Measurements from ENCODE around the gene RBFA. TPM values are rescaled to one million over a fixed set of nuclear protein-coding genes. Genes with fewer than 3 reads are reported as not detected.

RBFA gene
- polyA plus RNA-seq, 3 donors = 4.0 to 14.7 (median 5.7) TPM

- Mint-ChIP-seq H3K4me1 (peaks cover 24% of the 10 kb centered on the region), H3K36me3 (peaks cover 6 to 22% of the 10 kb centered on the region in 2 donors), H3K27ac (peak overlapping the region; percentile 84 to 99 (median 94)), H3K27me3 (ENCODE audit: low read depth in 3 of 3) (peaks cover 0 to 2% (median 2%) of the 10 kb centered on the region in 3 donors), H3K9me3 (peaks cover 0 to 17% (median 6%) of the 10 kb centered on the region in 7 donors), H3K4me3 (peak overlapping the region; percentile 83 to 93)
- peak; percentile 1 for TF ChIP-seq CTCF (IDR thresholded peaks at IDR 0.05)
- 17% methylated on average over 6 of the region's 8 CpGs for WGBS (ENCODE audit: insufficient coverage)
- Histone ChIP-seq H3K4me2 (replicated peaks; ENCODE audit: extremely low read depth, low read length, poor library complexity, severe bottlenecking) (peak overlapping the region; percentile 81), H3K36me3 (replicated peaks in 1 of 2; ENCODE audit: control insufficient read depth in 1 of 2, insufficient read depth in 2 of 2, low read length in 2 of 2) (peaks cover 0 to 9% of the 10 kb centered on the region in 2 donors), H3K4me3 (replicated peaks in 1 of 3; ENCODE audit: low read depth in 2 of 3, low read length in 3 of 3) (peak overlapping the region; percentile 60 to 94 (median 78)), H3K79me2 (ENCODE audit: insufficient read depth, low read length) (peaks cover 21% of the 10 kb centered on the region), H3K9me3 (replicated peaks in 1 of 2; ENCODE audit: control insufficient read depth in 1 of 2, insufficient read depth in 1 of 2, low read length in 2 of 2) (peaks cover 0 to 6% of the 10 kb centered on the region in 2 donors), H3K27ac (ENCODE audit: low read depth in 1 of 2, low read length in 2 of 2) (peak overlapping the region; percentile 77 to 81), H4K20me1 (ENCODE audit: insufficient read depth, low read length) (no peaks in the 10 kb centered on the region), H3K9ac (ENCODE audit: insufficient read depth, low read length, poor library complexity, severe bottlenecking) (peak overlapping the region; percentile 77), H3K27me3 (ENCODE audit: control insufficient read depth in 2 of 2, insufficient read depth in 2 of 2, low read length in 2 of 2) (no peaks in the 10 kb centered on the region), H3K4me1 (ENCODE audit: control insufficient read depth in 1 of 2, insufficient read depth in 2 of 2, low read length in 2 of 2) (peaks cover 18 to 22% of the 10 kb centered on the region in 2 donors), H2AFZ (ENCODE audit: insufficient read depth, low read depth, low read length, poor library complexity, severe bottlenecking) (peak overlapping the region; percentile 92)
- DNase-seq = no peak
- intact Hi-C loops (cut with micrococcal nuclease) = loop anchor here (5.0 to 10.0 kb wide), 10 partner anchors 48 to 970 kb away; partner anchors contain the start of genes ATP9B (in 2 of the 2), SLC66A2 (in 2 of the 2), ADNP2 (in 1 of the 2) and TXNL4A (in 1 of the 2)
Observed at GRCh38 chr18:80034852-80035406, 695 bp downstream of the RBFA start.

GRCh38 chr18:80035997-80036396 is 1.8 kb downstream of the RBFA start:
- intact Hi-C loops (cut with micrococcal nuclease) = loop anchor here (5.0 to 10.0 kb wide), 6 partner anchors 71 to 971 kb away; partner anchors contain the start of genes ADNP2 (in 1 of the 2) and ATP9B (in 1 of the 2)
- peak overlapping the region in 1 of 7 donors; percentile 37 for H3K27ac Mint-ChIP-seq

More at GRCh38 chr18:80035997-80036396, 1.8 kb downstream of the RBFA start:
- no peak overlapping the region for H3K4me3 Mint-ChIP-seq
- Histone ChIP-seq H4K20me1 (ENCODE audit: insufficient read depth, low read length) (no peaks in the 10 kb centered on the region), H3K27me3 (ENCODE audit: control insufficient read depth in 2 of 2, insufficient read depth in 2 of 2, low read length in 2 of 2) (no peaks in the 10 kb centered on the region), H3K9ac (ENCODE audit: insufficient read depth, low read length, poor library complexity, severe bottlenecking) (no peak overlapping the region), H3K79me2 (ENCODE audit: insufficient read depth, low read length) (peaks cover 21% of the 10 kb centered on the region), H3K9me3 (replicated peaks in 1 of 2; ENCODE audit: control insufficient read depth in 1 of 2, insufficient read depth in 1 of 2, low read length in 2 of 2) (peaks cover 0 to 6% of the 10 kb centered on the region in 2 donors), H3K4me1 (ENCODE audit: control insufficient read depth in 1 of 2, insufficient read depth in 2 of 2, low read length in 2 of 2) (peaks cover 18 to 22% of the 10 kb centered on the region in 2 donors), H3K27ac (ENCODE audit: low read depth in 1 of 2, low read length in 2 of 2) (no peak overlapping the region), H3K4me2 (replicated peaks; ENCODE audit: extremely low read depth, low read length, poor library complexity, severe bottlenecking) (no peak overlapping the region), H3K4me3 (replicated peaks in 1 of 3; ENCODE audit: low read depth in 2 of 3, low read length in 3 of 3) (no peak overlapping the region), H3K36me3 (replicated peaks in 1 of 2; ENCODE audit: control insufficient read depth in 1 of 2, insufficient read depth in 2 of 2, low read length in 2 of 2) (peaks cover 0 to 9% of the 10 kb centered on the region in 2 donors), H2AFZ (ENCODE audit: insufficient read depth, low read depth, low read length, poor library complexity, severe bottlenecking) (no peak overlapping the region)
- TF ChIP-seq CTCF (IDR thresholded peaks at IDR 0.05) = no peak
- 93% methylated on average over 4 of the region's 7 CpGs for WGBS (ENCODE audit: insufficient coverage)
- H3K9me3 Mint-ChIP-seq = peaks cover 0 to 14% (median 6%) of the 10 kb centered on the region in 7 donors
- H3K27me3 Mint-ChIP-seq (ENCODE audit: low read depth in 3 of 3) = peaks cover 0 to 2% (median 2%) of the 10 kb centered on the region in 3 donors
- DNase-seq = no peak
- peaks cover 6 to 25% of the 10 kb centered on the region in 2 donors for H3K36me3 Mint-ChIP-seq
- peaks cover 24% of the 10 kb centered on the region for H3K4me1 Mint-ChIP-seq
